Mesenteric fat pad (tissue), 1 donor: ENCODE data around the gene OR51A4. TPM values are rescaled to one million over a fixed set of nuclear protein-coding genes. Genes with fewer than 3 reads are reported as not detected.

Source experiments
- total RNA-seq: library from RNA; stranded (reverse); fragmentation: NEBNext Ultra II Directional; extraction: Animal tissue kit (Norgen Biotek cat#: 25700); gene quantifications from one replicate; pipeline ENCODE4 v1.2.1, GENCODE V29; 2021
- donor health status: DM: yes; HTN: yes; CAD: no.

OR51A4 gene
- total RNA-seq, 1 donor from 2014 or later: not detected

Other genes starting within 250 kb of the OR51A4 start
- gene OR51E2, start 249.8 kb downstream of the OR51A4 start, total RNA-seq: not detected
- not detected for gene MMP26, start 242.8 kb downstream of the OR51A4 start, total RNA-seq
- not detected for gene OR51F1, start 177.7 kb downstream of the OR51A4 start, total RNA-seq
- gene OR52R1, start 143.2 kb downstream of the OR51A4 start, total RNA-seq: not detected
- not detected for gene OR51F2, start 126.3 kb downstream of the OR51A4 start, total RNA-seq
- gene OR51S1, start 98.4 kb downstream of the OR51A4 start, total RNA-seq: not detected
- not detected for gene OR51T1, start 65.7 kb downstream of the OR51A4 start, total RNA-seq
- not detected for gene OR51A7, start 43.8 kb downstream of the OR51A4 start, total RNA-seq
- not detected for gene OR51G2, start 28.3 kb downstream of the OR51A4 start, total RNA-seq
- not detected for gene OR51G1, start 23.3 kb downstream of the OR51A4 start, total RNA-seq
- gene OR51A2, start 8.1 kb upstream of the OR51A4 start, total RNA-seq: not detected
- not detected for gene OR51L1, start 47.2 kb upstream of the OR51A4 start, total RNA-seq
- not detected for gene OR52J3, start 98.9 kb upstream of the OR51A4 start, total RNA-seq
- not detected for gene OR52E2, start 112.0 kb upstream of the OR51A4 start, total RNA-seq
- not detected for gene OR52E1, start 122.0 kb upstream of the OR51A4 start, total RNA-seq
- not detected for gene OR52A5, start 190.8 kb upstream of the OR51A4 start, total RNA-seq
- gene OR52A1, start 207.2 kb upstream of the OR51A4 start, total RNA-seq: not detected